ENCODE data around the gene HADH.
"Not testable (repeated sequence)": the region's sequence is repeated elsewhere in the genome, so short reads cannot be mapped to it uniquely, and the experiment has no call there.

Gene HADH

DNA sequence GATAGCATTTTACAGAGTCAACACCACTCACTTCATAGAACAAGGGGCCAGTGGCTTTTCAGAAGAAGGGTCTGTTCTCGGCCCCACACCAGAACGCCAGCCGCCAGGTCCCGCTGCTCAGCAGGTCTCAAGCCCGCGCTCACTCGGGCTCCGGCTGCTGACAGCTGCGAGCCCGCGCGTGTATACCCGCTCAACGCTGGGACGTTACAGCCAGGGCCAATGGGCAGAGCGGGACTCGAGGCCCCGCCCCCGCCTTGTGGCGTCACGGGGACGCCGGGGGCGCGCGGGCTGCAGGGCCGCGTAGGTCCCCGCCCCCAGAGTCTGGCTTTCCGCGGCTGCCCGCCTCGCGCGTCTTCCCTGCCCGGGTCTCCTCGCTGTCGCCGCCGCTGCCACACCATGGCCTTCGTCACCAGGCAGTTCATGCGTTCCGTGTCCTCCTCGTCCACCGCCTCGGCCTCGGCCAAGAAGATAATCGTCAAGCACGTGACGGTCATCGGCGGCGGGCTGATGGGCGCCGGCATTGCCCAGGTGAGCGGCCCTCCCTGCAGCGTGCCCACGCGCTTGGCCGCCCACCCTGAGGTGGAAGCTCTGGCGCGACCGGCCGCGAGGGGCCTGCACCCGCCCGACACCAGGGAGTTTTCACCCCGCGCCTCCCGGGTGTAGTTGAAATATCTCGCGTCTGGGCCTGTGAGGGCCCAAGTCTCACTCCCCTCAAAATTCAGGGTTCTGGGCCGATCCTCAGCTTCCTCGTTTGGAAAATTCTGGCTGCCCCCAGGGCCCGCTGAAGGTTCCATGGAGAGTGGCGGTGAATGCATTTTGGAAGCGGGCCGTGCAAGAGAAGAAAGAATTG, at the start of gene HADH:
Gene HADH (plus strand): TSS at position 353 of the 850 bp plus-strand sequence. CDS start 44 bp downstream, at position 397.
- peak; percentile 90 to 94 for DNase-seq

DNA sequence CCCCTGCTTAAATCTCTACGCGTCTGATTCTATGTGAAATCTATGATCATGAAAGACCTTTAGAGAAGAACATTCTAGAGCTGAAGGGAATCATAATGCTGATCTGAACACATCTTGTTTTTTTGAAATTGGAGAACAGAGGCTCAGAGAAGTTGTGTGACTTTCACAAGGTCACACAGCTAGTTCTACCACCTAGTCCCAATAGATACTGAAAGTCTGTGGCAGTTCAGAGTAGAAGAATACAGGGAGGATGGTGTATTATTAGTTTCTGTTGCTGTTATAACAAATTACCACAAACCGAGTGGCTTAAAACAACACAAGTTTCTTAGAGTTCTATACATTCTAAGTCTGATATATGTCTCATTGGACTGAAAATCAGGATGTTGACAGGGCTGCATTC, 43.9 kb upstream of the HADH start:
- no peak for DNase-seq

- no peak for DNase-seq
Observed at GRCh38 chr4:107950746-107951540, 38.7 kb upstream of the HADH start.

GRCh38 chr4:107951551-107951950, 38.1 kb upstream of the HADH start:
- no peak for DNase-seq

- no peak for DNase-seq
Observed at GRCh38 chr4:107956011-107956410, 33.7 kb upstream of the HADH start.

- no peak for DNase-seq
Observed at GRCh38 chr4:107966903-107967302, 22.8 kb upstream of the HADH start.

GRCh38 chr4:107967519-107967918, 22.2 kb upstream of the HADH start:
- not testable (repeated sequence) for DNase-seq

DNA sequence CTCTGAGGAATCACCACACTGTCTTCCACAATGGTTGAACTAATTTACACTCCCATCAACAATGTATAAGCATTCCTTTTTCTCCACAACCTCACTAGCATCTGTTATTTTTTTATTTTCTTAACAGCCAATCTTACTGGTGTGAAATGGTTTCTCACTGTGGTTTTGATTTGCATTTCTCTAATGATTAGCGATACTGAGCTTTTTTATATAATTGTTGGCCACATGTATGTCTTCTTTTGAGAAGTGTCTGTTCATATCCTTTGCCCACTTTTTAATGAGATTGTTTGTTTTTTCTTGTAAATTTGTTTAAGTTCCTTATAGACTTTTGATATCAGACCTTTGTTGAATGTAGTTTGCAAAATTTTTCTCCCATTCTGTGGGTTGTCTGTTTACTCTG, 21.8 kb upstream of the HADH start:
- not testable (repeated sequence) for DNase-seq

DNA sequence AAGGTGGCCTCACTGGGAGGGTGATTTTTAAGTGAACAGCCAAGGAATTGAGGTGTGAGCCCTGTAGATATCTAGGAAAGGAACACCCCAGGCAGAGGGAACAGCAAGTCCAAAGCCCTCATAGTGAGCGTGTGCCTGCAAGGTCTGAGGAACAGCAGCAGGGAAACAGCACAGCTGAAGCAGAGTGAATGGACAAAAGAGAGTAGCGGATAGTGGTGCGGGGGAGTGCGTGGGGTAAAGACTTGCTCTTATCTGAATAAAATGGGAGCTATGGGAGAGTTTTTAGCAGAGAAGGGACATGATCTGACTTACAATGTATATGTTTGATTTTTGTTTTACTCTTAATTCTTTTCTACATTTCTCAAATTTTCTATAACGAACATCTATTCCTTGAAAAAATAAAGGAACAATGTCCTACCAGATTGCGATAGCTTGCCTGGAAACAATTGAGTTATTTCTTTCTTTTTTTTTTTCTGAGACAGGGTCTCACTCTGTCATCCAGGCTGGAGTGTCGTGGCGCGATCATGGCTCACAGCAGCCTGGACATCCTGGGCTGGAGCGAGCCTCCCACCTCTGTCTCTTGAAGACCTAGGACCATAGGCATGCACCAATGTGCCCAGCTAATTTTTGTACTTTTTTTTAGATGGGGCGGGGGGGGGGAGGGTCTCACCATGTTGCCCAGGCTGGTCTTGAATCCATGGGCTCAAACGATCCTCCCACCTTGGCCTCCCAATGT, 19.5 kb upstream of the HADH start:
- DNase-seq = no peak

- DNase-seq = no peak
Observed at GRCh38 chr4:107972605-107973004, 17.1 kb upstream of the HADH start.

GRCh38 chr4:107974523-107974922, 15.2 kb upstream of the HADH start:
- no peak for DNase-seq

GRCh38 chr4:107977482-107977881, 12.2 kb upstream of the HADH start:
- no peak for DNase-seq

DNA sequence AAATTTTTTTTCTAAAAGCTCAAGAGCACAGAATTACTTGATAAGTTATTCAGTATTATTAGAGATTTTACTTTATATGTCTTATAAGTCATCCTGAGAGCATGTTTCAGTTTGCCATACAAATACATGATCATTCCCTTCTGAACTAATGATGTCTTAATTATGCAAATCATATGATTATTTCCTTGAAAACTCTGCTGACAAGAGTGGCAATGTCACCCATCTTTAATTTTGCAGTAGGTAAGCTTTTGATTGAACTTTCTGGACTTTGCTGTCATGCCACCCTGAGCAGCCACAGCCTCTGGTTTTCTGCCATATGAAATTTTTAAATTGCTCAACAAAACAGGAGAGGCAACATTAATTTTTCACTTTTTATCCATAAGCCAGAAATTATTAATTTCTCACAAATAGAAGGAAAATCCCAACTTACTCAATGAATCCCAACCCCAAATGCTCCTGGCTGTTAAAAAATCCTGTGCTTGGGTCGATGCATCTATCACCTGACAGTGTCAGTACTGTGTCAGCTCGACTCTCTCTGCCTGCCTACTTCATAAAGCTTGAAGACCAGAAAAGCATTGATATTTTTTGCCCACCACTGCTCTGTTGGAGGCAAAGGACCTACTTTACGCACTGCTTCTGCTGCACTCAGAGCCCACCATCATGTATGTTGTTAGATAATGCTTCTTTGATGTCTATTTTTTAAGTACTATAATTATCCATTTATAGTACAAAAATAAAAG, 11.6 kb upstream of the HADH start:
- no peak for DNase-seq

GRCh38 chr4:107978716-107979451, 10.8 kb upstream of the HADH start:
- DNase-seq = no peak

DNA sequence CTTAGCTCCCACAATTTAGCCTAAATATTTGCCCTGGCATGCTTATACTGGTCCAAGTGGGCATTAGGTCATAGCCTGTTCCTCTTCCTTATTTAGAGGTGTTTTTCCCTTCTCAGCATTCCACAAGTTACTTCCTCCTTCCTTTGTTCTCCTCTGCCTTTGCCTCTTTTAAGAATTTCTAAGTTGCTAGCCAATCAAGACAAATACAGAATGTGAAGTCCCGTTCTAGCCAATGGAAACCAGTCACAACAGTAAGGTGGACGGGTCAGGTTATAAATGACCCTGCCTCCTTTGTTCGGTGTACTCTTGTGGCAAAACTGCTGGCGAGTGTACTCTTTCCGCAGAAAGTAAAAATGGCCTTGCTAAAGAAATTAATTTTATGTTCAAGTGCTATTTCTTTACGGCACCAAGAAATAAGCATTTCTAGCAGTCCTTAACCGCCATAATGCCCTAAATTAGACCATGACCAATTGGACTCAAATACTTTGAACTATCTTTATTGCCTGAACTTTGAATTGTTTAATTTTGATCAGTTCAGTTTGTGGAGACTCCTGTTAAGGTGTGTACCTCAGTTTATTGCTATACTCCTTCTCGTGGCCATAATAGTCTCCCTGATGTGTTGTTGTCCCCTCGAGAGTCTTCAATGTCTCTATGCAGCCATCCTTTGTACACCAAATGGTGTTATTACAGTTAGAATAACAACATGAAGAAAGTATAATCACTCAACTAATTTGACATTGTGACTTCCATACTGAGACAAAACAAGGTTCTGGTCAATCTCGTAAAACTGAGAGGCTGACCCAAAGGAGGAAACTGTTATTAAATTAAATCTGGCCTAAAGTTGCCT, 1.6 kb upstream of the HADH start:
- peak; percentile 29 to 39 for DNase-seq

- DNase-seq = no peak
Observed at GRCh38 chr4:107988763-107989035, 990 bp upstream of the HADH start.

GRCh38 chr4:107989162-107989536, 540 bp upstream of the HADH start:
- DNase-seq = no peak

- DNase-seq = no peak
Observed at GRCh38 chr4:107991945-107992630, 2.4 kb downstream of the HADH start.

- DNase-seq = no peak
Observed at GRCh38 chr4:107993969-107994368, 4.3 kb downstream of the HADH start.

GRCh38 chr4:107994894-107995293, 5.2 kb downstream of the HADH start:
- DNase-seq = no peak

Measured in inflammatory macrophage treated with lipopolysaccharide for 1 hour (primary cell).